Thyroid gland (tissue), 4 donors: ENCODE results near the gene TCF3.

ENCODE experiments used
- POLR2A ChIP-seq, 2 donors: fragments of 450-650 bp; IDR thresholded peaks; one replicate each; pipeline ENCODE4 v1.6.1; 2017; ENCODE audit warnings: antibody characterized with exemption in 2 of 2, mild to moderate bottlenecking in 2 of 2, moderate library complexity in 1 of 2
- TF ChIP-seq, protein P1 (sequence below), 6 experiments: fragments of 200-600 bp in 3 of 6; fragments of 450-650 bp in 3 of 6; sonication (generic) in 3 of 6; IDR thresholded peaks; one replicate each; pipeline ENCODE4 v1.5.1; 2016 to 2019; ENCODE audit warnings: antibody characterized with exemption in 6 of 6, mild to moderate bottlenecking in 2 of 6, inconsistent platforms in 1 of 6, moderate library complexity in 1 of 6

DNA sequence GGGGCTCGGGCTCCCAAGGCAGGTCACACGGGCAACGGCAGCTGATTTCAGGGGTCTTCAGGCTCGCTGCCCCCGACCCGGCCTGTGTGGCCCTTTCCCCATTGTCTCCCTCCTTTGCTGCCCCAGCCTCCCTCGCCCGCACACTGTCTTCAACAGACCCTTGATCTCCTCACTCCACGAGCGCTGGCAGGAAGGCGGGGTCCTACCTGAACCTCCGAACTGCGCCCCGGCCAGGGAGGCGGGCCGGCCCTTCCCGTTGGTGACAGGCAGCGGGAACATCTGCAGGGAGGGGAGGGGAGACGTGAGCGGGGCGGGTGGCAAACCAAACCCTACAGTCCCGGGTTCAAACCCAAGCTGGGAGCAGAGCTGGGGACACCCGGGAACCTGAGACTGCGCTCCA is 6.3 kb downstream of the TCF3 start:
- TF ChIP-seq, protein P1, sequence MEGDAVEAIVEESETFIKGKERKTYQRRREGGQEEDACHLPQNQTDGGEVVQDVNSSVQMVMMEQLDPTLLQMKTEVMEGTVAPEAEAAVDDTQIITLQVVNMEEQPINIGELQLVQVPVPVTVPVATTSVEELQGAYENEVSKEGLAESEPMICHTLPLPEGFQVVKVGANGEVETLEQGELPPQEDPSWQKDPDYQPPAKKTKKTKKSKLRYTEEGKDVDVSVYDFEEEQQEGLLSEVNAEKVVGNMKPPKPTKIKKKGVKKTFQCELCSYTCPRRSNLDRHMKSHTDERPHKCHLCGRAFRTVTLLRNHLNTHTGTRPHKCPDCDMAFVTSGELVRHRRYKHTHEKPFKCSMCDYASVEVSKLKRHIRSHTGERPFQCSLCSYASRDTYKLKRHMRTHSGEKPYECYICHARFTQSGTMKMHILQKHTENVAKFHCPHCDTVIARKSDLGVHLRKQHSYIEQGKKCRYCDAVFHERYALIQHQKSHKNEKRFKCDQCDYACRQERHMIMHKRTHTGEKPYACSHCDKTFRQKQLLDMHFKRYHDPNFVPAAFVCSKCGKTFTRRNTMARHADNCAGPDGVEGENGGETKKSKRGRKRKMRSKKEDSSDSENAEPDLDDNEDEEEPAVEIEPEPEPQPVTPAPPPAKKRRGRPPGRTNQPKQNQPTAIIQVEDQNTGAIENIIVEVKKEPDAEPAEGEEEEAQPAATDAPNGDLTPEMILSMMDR (IDR thresholded peaks at IDR 0.05), result no peak
- TF ChIP-seq POLR2A (IDR thresholded peaks at IDR 0.05), result no peak
